K562 (cell line): Measurements from ENCODE around the gene TPX2. TPM values are rescaled to one million over a fixed set of nuclear protein-coding genes. Genes with fewer than 3 reads are reported as not detected.

ENCODE experiments used
- ELF2 ChIP-seq: fragments of 250-450 bp; sonication (Bioruptor Pico); IDR thresholded peaks from 2 replicates; pipeline ENCODE4 v1.5.0; 2021; ENCODE audit warnings: mild to moderate bottlenecking
- ETS2 ChIP-seq: IDR thresholded peaks from 2 replicates; pipeline ENCODE4 v1.6.1; 2016; ENCODE audit warnings: borderline replicate concordance, missing genetic modification characterization, mild to moderate bottlenecking, moderate library complexity, missing compliant biosample characterization; ENCODE audit not compliant: poor library complexity, severe bottlenecking
- GTF2A2 ChIP-seq: IDR thresholded peaks from 2 replicates; pipeline ENCODE4 v1.6.1; 2016; ENCODE audit warnings: mild to moderate bottlenecking, missing genetic modification characterization, missing compliant biosample characterization
- HDAC8 ChIP-seq: fragments of 450-650 bp; IDR thresholded peaks from 2 replicates; pipeline ENCODE4 v1.6.1; 2016; ENCODE audit warnings: mild to moderate bottlenecking, missing genetic modification characterization, moderate library complexity, missing compliant biosample characterization
- HNRNPLL ChIP-seq: fragments of 200-400 bp; formaldehyde crosslinking; IDR thresholded peaks from 2 replicates; pipeline ENCODE4 v1.6.1; 2017; ENCODE audit warnings: low read length, low read depth, mild to moderate bottlenecking; ENCODE audit not compliant: poor library complexity, severe bottlenecking
- ILF3 ChIP-seq: fragments of 450-650 bp; IDR thresholded peaks from 2 replicates; pipeline ENCODE4 v1.6.1; 2018; ENCODE audit warnings: antibody characterized with exemption, mild to moderate bottlenecking, moderate library complexity, borderline replicate concordance
- MEF2D ChIP-seq: conservative IDR thresholded peaks from 2 replicates; pipeline ENCODE4 v1.6.1; 2016; ENCODE audit warnings: low read depth, missing genetic modification characterization, missing compliant biosample characterization
- MYC ChIP-seq, 2 experiments: fragments of 250-450 bp in 1 of 2; sonication (Bioruptor Pico) in 1 of 2; IDR thresholded peaks; 2 replicates each; pipeline versions ENCODE4 v1.5.1 to v1.6.1; 2012 to 2021; ENCODE audit warnings: low read depth in 2 of 2, borderline replicate concordance in 1 of 2, improper control_type of control experiment in 1 of 2, low read length in 1 of 2, mild to moderate bottlenecking in 1 of 2, moderate library complexity in 1 of 2
- NFE2 ChIP-seq: IDR thresholded peaks from 2 replicates; pipeline ENCODE4 v1.6.1; 2014; ENCODE audit warnings: antibody characterized with exemption, low read depth
- NFXL1 ChIP-seq: fragments of 450-650 bp; formaldehyde crosslinking; IDR thresholded peaks from 2 replicates; pipeline ENCODE4 v1.4.0; 2021; ENCODE audit warnings: mild to moderate bottlenecking
- NONO ChIP-seq, 2 experiments: fragments of 200-400 bp in 1 of 2; fragments of 450-650 bp in 1 of 2; formaldehyde crosslinking in 1 of 2; IDR thresholded peaks; 2 replicates each; pipeline ENCODE4 v1.6.1; 2017; ENCODE audit warnings: low read depth in 2 of 2, mild to moderate bottlenecking in 2 of 2, moderate library complexity in 2 of 2, low read length in 1 of 2
- POLR2AphosphoS5 ChIP-seq: IDR thresholded peaks from 2 replicates; pipeline ENCODE4 v1.6.1; 2011; ENCODE audit warnings: mild to moderate bottlenecking, low read depth, low read length, moderate library complexity; ENCODE audit not compliant: control insufficient read depth, insufficient read depth
- TRIM24 ChIP-seq, 2 experiments: fragments of 450-650 bp; IDR thresholded peaks; 2 replicates each; pipeline ENCODE4 v1.6.1; 2016
- ZNF3 ChIP-seq: fragments of 250-450 bp; sonication (Bioruptor Pico); IDR thresholded peaks from 2 replicates; pipeline ENCODE4 v1.5.0; 2021; ENCODE audit warnings: mild to moderate bottlenecking, moderate library complexity
- ZNF561 ChIP-seq: fragments of 450-650 bp; formaldehyde crosslinking; conservative IDR thresholded peaks from 2 replicates; pipeline ENCODE4 v1.4.0; 2020; ENCODE audit warnings: mild to moderate bottlenecking, moderate library complexity
- polyA plus RNA-seq, 8 experiments: library from polyadenylated mRNA; depleted of rRNA in 4 of 8; stranded (reverse) in 5 of 8; unstranded in 3 of 8; fragments of >200 nt; fragmentation: Nextera tagmentation in 2 of 8; fragmentation: Illumina TruSeq in 1 of 8; extraction: Ambion mirVana in 2 of 8; extraction: Trizol in 1 of 8; gene quantifications; 2 replicates each; pipeline versions ENCODE4 v1.2.1 to v1.2.3, GENCODE V29; 2011 to 2014; ENCODE audit warnings: inconsistent platforms in 1 of 8, missing spikeins in 1 of 8
- total RNA-seq, 7 experiments: library from RNA; depleted of rRNA in 6 of 7; stranded (reverse); fragments of >200 nt in 6 of 7; fragmentation: Illumina TruSeq in 2 of 7; extraction: Trizol in 2 of 7; gene quantifications; 2 replicates each; pipeline versions ENCODE4 v1.2.1 to v1.2.3, GENCODE V29; 2011 to 2021; ENCODE audit warnings: low replicate concordance in 1 of 7
- TF ChIP-seq, protein P1 (sequence below), 3 experiments: fragments of 200-800 bp in 1 of 3; fragments of 250-450 bp in 1 of 3; fragments of 450-650 bp in 1 of 3; sonication (Bioruptor Pico) in 1 of 3; sonication (Bioruptor generic) in 1 of 3; formaldehyde crosslinking in 1 of 3; IDR thresholded peaks; 2 replicates each; pipeline versions ENCODE4 v1.6.1 to v1.8.0; 2016 to 2022; ENCODE audit warnings: mild to moderate bottlenecking in 2 of 3, missing genetic modification characterization in 2 of 3, missing compliant biosample characterization in 1 of 3, moderate library complexity in 1 of 3
- TF ChIP-seq, protein P2 (sequence below): sonication (generic); formaldehyde crosslinking; IDR thresholded peaks from 2 replicates; pipeline ENCODE4 v1.8.0; 2022; ENCODE audit warnings: missing genetic modification reagents, mild to moderate bottlenecking, moderate library complexity, borderline replicate concordance
- TF ChIP-seq, protein P3 (sequence below), 3 experiments: IDR thresholded peaks in 2 of 3; conservative IDR thresholded peaks in 1 of 3; 2 replicates each; pipeline ENCODE4 v1.5.1; 2011 to 2012; ENCODE audit warnings: low read length in 3 of 3, mild to moderate bottlenecking in 3 of 3, control low read depth in 2 of 3, improper control_type of control experiment in 1 of 3, inconsistent platforms in 1 of 3, low read depth in 1 of 3, mixed read lengths in 1 of 3, moderate library complexity in 1 of 3; ENCODE audit not compliant: insufficient read depth in 2 of 3
- TF ChIP-seq, protein P4 (sequence below): fragments of 250-450 bp; sonication (Bioruptor Pico); IDR thresholded peaks from 2 replicates; pipeline ENCODE4 v1.4.0; 2020; ENCODE audit warnings: mild to moderate bottlenecking, moderate library complexity, borderline replicate concordance

TPX2 gene
- total and polyA plus RNA-seq, 9 of the 15 experiments (the other 6 are each of a cell fraction or from before 2014, with no cell fraction given): 48.0 to 241 (median 133) TPM

DNA sequence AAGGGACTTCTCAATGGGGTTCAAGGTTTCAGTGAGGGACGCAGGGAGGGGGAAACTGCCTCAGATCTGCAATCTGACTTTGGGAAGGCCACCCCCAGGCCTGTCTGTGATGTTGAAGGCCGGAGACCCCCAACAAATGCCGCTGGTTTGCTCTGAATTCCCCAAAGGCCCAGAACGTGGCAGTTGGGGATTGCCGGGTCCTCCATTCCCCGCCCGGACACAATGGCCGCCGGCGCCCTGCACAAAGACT is 16.1 kb upstream of the TPX2 start (continued):
- 0 out of 2 replicates have a peak, but pooled peaks have one; percentile 33 for TF ChIP-seq MEF2D
- TF ChIP-seq GTF2A2 (tag): no peak
- no peak for TF ChIP-seq HDAC8
- no peak for TF ChIP-seq ETS2 (tag)
- TF ChIP-seq TRIM24 (IDR thresholded peaks at IDR 0.05): no peak
- no peak for TF ChIP-seq NFXL1 (CRISPR knock-in tag)
- TF ChIP-seq, protein P1, sequence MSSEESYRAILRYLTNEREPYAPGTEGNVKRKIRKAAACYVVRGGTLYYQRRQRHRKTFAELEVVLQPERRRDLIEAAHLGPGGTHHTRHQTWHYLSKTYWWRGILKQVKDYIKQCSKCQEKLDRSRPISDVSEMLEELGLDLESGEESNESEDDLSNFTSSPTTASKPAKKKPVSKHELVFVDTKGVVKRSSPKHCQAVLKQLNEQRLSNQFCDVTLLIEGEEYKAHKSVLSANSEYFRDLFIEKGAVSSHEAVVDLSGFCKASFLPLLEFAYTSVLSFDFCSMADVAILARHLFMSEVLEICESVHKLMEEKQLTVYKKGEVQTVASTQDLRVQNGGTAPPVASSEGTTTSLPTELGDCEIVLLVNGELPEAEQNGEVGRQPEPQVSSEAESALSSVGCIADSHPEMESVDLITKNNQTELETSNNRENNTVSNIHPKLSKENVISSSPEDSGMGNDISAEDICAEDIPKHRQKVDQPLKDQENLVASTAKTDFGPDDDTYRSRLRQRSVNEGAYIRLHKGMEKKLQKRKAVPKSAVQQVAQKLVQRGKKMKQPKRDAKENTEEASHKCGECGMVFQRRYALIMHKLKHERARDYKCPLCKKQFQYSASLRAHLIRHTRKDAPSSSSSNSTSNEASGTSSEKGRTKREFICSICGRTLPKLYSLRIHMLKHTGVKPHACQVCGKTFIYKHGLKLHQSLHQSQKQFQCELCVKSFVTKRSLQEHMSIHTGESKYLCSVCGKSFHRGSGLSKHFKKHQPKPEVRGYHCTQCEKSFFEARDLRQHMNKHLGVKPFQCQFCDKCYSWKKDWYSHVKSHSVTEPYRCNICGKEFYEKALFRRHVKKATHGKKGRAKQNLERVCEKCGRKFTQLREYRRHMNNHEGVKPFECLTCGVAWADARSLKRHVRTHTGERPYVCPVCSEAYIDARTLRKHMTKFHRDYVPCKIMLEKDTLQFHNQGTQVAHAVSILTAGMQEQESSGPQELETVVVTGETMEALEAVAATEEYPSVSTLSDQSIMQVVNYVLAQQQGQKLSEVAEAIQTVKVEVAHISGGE (CRISPR knock-in tag; IDR thresholded peaks at IDR 0.05): no peak
- TF ChIP-seq NFE2: no peak
- no peak for TF ChIP-seq HNRNPLL
- no peak for TF ChIP-seq ZNF561 (CRISPR knock-in tag)
- TF ChIP-seq, protein P2, sequence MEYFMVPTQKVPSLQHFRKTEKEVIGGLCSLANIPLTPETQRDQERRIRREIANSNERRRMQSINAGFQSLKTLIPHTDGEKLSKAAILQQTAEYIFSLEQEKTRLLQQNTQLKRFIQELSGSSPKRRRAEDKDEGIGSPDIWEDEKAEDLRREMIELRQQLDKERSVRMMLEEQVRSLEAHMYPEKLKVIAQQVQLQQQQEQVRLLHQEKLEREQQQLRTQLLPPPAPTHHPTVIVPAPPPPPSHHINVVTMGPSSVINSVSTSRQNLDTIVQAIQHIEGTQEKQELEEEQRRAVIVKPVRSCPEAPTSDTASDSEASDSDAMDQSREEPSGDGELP: no peak
- TF ChIP-seq, protein P3, sequence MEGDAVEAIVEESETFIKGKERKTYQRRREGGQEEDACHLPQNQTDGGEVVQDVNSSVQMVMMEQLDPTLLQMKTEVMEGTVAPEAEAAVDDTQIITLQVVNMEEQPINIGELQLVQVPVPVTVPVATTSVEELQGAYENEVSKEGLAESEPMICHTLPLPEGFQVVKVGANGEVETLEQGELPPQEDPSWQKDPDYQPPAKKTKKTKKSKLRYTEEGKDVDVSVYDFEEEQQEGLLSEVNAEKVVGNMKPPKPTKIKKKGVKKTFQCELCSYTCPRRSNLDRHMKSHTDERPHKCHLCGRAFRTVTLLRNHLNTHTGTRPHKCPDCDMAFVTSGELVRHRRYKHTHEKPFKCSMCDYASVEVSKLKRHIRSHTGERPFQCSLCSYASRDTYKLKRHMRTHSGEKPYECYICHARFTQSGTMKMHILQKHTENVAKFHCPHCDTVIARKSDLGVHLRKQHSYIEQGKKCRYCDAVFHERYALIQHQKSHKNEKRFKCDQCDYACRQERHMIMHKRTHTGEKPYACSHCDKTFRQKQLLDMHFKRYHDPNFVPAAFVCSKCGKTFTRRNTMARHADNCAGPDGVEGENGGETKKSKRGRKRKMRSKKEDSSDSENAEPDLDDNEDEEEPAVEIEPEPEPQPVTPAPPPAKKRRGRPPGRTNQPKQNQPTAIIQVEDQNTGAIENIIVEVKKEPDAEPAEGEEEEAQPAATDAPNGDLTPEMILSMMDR (IDR thresholded peaks at IDR 0.05 in 2 of 3, conservative IDR thresholded peaks at IDR 0.05 in 1 of 3; ENCODE audit: insufficient read depth in 2 of 3, low read depth in 1 of 3, low read length in 3 of 3): 0 out of 6 replicates have a peak, but pooled peaks of 1 of the 3 experiments have one; percentile 13
- TF ChIP-seq, protein P4, sequence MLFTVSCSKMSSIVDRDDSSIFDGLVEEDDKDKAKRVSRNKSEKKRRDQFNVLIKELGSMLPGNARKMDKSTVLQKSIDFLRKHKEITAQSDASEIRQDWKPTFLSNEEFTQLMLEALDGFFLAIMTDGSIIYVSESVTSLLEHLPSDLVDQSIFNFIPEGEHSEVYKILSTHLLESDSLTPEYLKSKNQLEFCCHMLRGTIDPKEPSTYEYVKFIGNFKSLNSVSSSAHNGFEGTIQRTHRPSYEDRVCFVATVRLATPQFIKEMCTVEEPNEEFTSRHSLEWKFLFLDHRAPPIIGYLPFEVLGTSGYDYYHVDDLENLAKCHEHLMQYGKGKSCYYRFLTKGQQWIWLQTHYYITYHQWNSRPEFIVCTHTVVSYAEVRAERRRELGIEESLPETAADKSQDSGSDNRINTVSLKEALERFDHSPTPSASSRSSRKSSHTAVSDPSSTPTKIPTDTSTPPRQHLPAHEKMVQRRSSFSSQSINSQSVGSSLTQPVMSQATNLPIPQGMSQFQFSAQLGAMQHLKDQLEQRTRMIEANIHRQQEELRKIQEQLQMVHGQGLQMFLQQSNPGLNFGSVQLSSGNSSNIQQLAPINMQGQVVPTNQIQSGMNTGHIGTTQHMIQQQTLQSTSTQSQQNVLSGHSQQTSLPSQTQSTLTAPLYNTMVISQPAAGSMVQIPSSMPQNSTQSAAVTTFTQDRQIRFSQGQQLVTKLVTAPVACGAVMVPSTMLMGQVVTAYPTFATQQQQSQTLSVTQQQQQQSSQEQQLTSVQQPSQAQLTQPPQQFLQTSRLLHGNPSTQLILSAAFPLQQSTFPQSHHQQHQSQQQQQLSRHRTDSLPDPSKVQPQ (CRISPR knock-in tag): no peak
- no peak for TF ChIP-seq ZNF3 (CRISPR knock-in tag)
- TF ChIP-seq ELF2 (CRISPR knock-in tag): peak; percentile 10; the same call in 1 of the 2 replicates
- no peak for TF ChIP-seq MYC (IDR thresholded peaks at IDR 0.05; ENCODE audit: low read depth, low read length)
- TF ChIP-seq MYC (CRISPR knock-in tag; IDR thresholded peaks at IDR 0.05; ENCODE audit: borderline replicate concordance, low read depth): peak; percentile 84
- TF ChIP-seq POLR2AphosphoS5: no peak
- TF ChIP-seq ILF3: no peak
- TF ChIP-seq NONO (IDR thresholded peaks at IDR 0.05; ENCODE audit: low read depth in 2 of 2, low read length in 1 of 2): no peak
